Lung (tissue), 12 donors: Measurements from ENCODE around the gene CELF2. TPM values are rescaled to one million over a fixed set of nuclear protein-coding genes. Genes with fewer than 3 reads are reported as not detected.

ENCODE experiments used
- ATAC-seq: fragments of 200-7000 bp; cut with Tn5 transposase; one replicate; pipeline ENCODE4 v1.9.1; 2020; ENCODE audit warnings: moderate number of reproducible peaks; ENCODE audit not compliant: insufficient read depth, low FRiP score
- DNase-seq, 3 donors: peaks; one replicate each; pipeline ENCODE4 v3.0.0-alpha.2; 2013 to 2017
- H3K27ac ChIP-seq, 2 donors: one replicate each; pipeline ENCODE4 v1.5.1; 2013; ENCODE audit warnings: mild to moderate bottlenecking in 2 of 2, moderate library complexity in 2 of 2, control low read depth in 1 of 2, inconsistent platforms in 1 of 2, low read depth in 1 of 2, low read length in 1 of 2
- H3K27me3 ChIP-seq, 3 donors: one replicate each; pipeline ENCODE4 v1.5.1; 2013; ENCODE audit warnings: low read length in 2 of 3; ENCODE audit not compliant: control insufficient read depth in 3 of 3, insufficient read depth in 3 of 3
- H3K36me3 ChIP-seq, 4 donors: one replicate each; pipeline ENCODE4 v1.5.1; 2013; ENCODE audit warnings: low read length in 4 of 4, mild to moderate bottlenecking in 1 of 4, moderate library complexity in 1 of 4; ENCODE audit not compliant: control insufficient read depth in 4 of 4, insufficient read depth in 4 of 4
- H3K4me1 ChIP-seq, 5 donors: one replicate each; pipeline ENCODE4 v1.5.1; 2013; ENCODE audit warnings: low read length in 5 of 5, mild to moderate bottlenecking in 2 of 5, moderate library complexity in 1 of 5; ENCODE audit not compliant: control insufficient read depth in 5 of 5, insufficient read depth in 5 of 5
- H3K4me3 ChIP-seq: one replicate; pipeline ENCODE4 v1.5.1; 2013; ENCODE audit warnings: mild to moderate bottlenecking, control low read depth, moderate library complexity
- H3K9ac ChIP-seq, 2 donors: one replicate each; pipeline ENCODE4 v1.5.1; 2013; ENCODE audit warnings: low read length in 2 of 2, control low read depth in 1 of 2; ENCODE audit not compliant: insufficient read depth in 1 of 2
- H3K9me3 ChIP-seq, 4 donors: one replicate each; pipeline ENCODE4 v1.5.1; 2013; ENCODE audit warnings: low read length in 3 of 4, mild to moderate bottlenecking in 1 of 4, moderate library complexity in 1 of 4; ENCODE audit not compliant: control insufficient read depth in 4 of 4, insufficient read depth in 3 of 4
- CTCF ChIP-seq: IDR thresholded peaks from 2 replicates; pipeline ENCODE4 v1.5.1; 2012; ENCODE audit warnings: mild to moderate bottlenecking; ENCODE audit errors: control extremely low read depth, extremely low read depth
- WGBS, 2 donors: extraction: QIAGEN DNeasy Blood & Tissue Kit; methylation state at CpG; one replicate each; pipeline ENCODE4 v1.1.7; 2013; 5-methylcytosine and 5-hydroxymethylcytosine counted together
- polyA plus RNA-seq, 2 donors: library from polyadenylated mRNA; stranded (reverse); fragments of 200-250 nt; gene quantifications; one replicate each; pipeline ENCODE4 v1.2.1, GENCODE V29; 2013
- total RNA-seq, 2 donors: library from RNA; depleted of rRNA in 1 of 2; stranded (reverse); fragments of >200 nt in 1 of 2; gene quantifications; one replicate each; pipeline ENCODE4 v1.2.1, GENCODE V29; 2014 to 2021
- donor health status: control.
- donor health status: control.
- donor health status: Bipolar disorder and iron deficiency.
- donor health status: healthy.
- donor health status: DM: yes; HTN: yes; CAD: no.

CELF2 gene
- total and polyA plus RNA-seq, 4 donors = 13.6 to 115 (median 63.7) TPM

GRCh38 chr10:11236234-11236633, 218.6 kb downstream of the CELF2 start:
- peaks cover 0 to 16% (median 7%) of the 10 kb centered on the region in 4 donors for H3K36me3 ChIP-seq
- no peak for TF ChIP-seq CTCF
- DNase-seq = no peak
- ATAC-seq = no peak
- peaks cover 0 to 7% (median 0%) of the 10 kb centered on the region in 5 donors for H3K4me1 ChIP-seq
- 38 to 45% methylated on average over 2 of the region's 2 CpGs for WGBS, 2 donors
- no peak overlapping the region for H3K9ac ChIP-seq
- H3K27me3 ChIP-seq = no peaks in the 10 kb centered on the region
- H3K9me3 ChIP-seq = peaks cover 0 to 6% (median 0%) of the 10 kb centered on the region in 4 donors
- H3K27ac ChIP-seq = no peak overlapping the region
- no peak overlapping the region for H3K4me3 ChIP-seq

- no peak overlapping the region for H3K9ac ChIP-seq
- H3K4me1 ChIP-seq = peaks cover 0 to 9% (median 4%) of the 10 kb centered on the region in 5 donors
- no peak for TF ChIP-seq CTCF
- DNase-seq (no peak), ATAC-seq (no peak)
- 75 to 85% methylated on average over 7 of the region's 7 CpGs for WGBS, 2 donors
- H3K36me3 ChIP-seq = peaks cover 0 to 12% (median 5%) of the 10 kb centered on the region in 4 donors
- H3K4me3 ChIP-seq = no peak overlapping the region
- no peak overlapping the region for H3K27ac ChIP-seq
- peaks cover 0 to 2% (median 0%) of the 10 kb centered on the region in 4 donors for H3K9me3 ChIP-seq
- no peaks in the 10 kb centered on the region for H3K27me3 ChIP-seq
Observed at GRCh38 chr10:11237571-11237970, 219.9 kb downstream of the CELF2 start.

GRCh38 chr10:11238893-11239292, 221.2 kb downstream of the CELF2 start:
- Histone ChIP-seq H3K4me1 (peaks cover 0 to 13% (median 5%) of the 10 kb centered on the region in 5 donors), H3K4me3 (no peak overlapping the region), H3K9ac (no peak overlapping the region), H3K27me3 (no peaks in the 10 kb centered on the region), H3K27ac (no peak overlapping the region), H3K36me3 (peaks cover 0 to 2% (median under 1%) of the 10 kb centered on the region in 4 donors), H3K9me3 (no peaks in the 10 kb centered on the region)
- no peak for TF ChIP-seq CTCF
- ATAC-seq (no peak), DNase-seq (no peak)
- WGBS, 2 donors = 59 to 71% methylated on average over 4 of the region's 4 CpGs

- no peak for TF ChIP-seq CTCF
- Histone ChIP-seq H3K9ac (no peak overlapping the region), H3K4me1 (peaks cover 0 to 13% (median 5%) of the 10 kb centered on the region in 5 donors), H3K27me3 (no peaks in the 10 kb centered on the region), H3K27ac (no peak overlapping the region), H3K4me3 (no peak overlapping the region), H3K9me3 (peaks cover 0 to 2% (median 0%) of the 10 kb centered on the region in 4 donors), H3K36me3 (peaks cover 0 to 2% (median 0%) of the 10 kb centered on the region in 4 donors)
- WGBS, 2 donors = 88 to 93% methylated on average over 7 of the region's 7 CpGs
- ATAC-seq = no peak
- DNase-seq = no peak
Observed at GRCh38 chr10:11240641-11241040, 223.0 kb downstream of the CELF2 start.
